Neural progenitor cell (in vitro differentiated cells): ENCODE results near the gene NOX3. TPM values are rescaled to one million over a fixed set of nuclear protein-coding genes. Genes with fewer than 3 reads are reported as not detected.
"Not testable (repeated sequence)": the region's sequence is repeated elsewhere in the genome, so short reads cannot be mapped to it uniquely, and the experiment has no call there.

Source experiments
- DNase-seq: peaks from one replicate; pipeline ENCODE4 v3.0.0-alpha.2; 2016; ENCODE audit warnings: low spot score
- H2AFZ ChIP-seq: fragments of 200-600 bp; sonication (generic); replicated peaks from 2 replicates; pipeline ENCODE4 v1.6.1; 2016; ENCODE audit warnings: antibody characterized with exemption
- H3F3A ChIP-seq: fragments of 200-600 bp; sonication (generic); 2 replicates; pipeline ENCODE4 v1.6.1; 2016; ENCODE audit warnings: antibody characterized with exemption, low read depth
- H3K27ac ChIP-seq: fragments of 200-600 bp; sonication (generic); 2 replicates; pipeline ENCODE4 v1.5.1; 2016; ENCODE audit warnings: mild to moderate bottlenecking
- H3K27me3 ChIP-seq: fragments of 200-600 bp; sonication (generic); 2 replicates; pipeline ENCODE4 v1.6.1; 2016; ENCODE audit warnings: mild to moderate bottlenecking, moderate library complexity
- H3K36me3 ChIP-seq: fragments of 200-600 bp; sonication (generic); 2 replicates; pipeline ENCODE4 v1.5.1; 2016
- H3K4me1 ChIP-seq: fragments of 200-600 bp; sonication (generic); 2 replicates; pipeline ENCODE4 v1.6.1; 2016; ENCODE audit warnings: mixed run types
- H3K4me2 ChIP-seq: fragments of 200-600 bp; sonication (generic); 2 replicates; pipeline ENCODE4 v1.6.1; 2016
- H3K4me3 ChIP-seq: fragments of 200-600 bp; sonication (generic); 2 replicates; pipeline ENCODE4 v1.5.1; 2016
- H3K79me2 ChIP-seq: fragments of 200-600 bp; sonication (generic); 2 replicates; pipeline ENCODE4 v1.6.1; 2016; ENCODE audit warnings: low read depth
- H3K9ac ChIP-seq: fragments of 200-600 bp; sonication (generic); 2 replicates; pipeline ENCODE4 v1.6.1; 2016
- H3K9me3 ChIP-seq: fragments of 200-600 bp; sonication (generic); 2 replicates; pipeline ENCODE4 v1.5.1; 2016; ENCODE audit warnings: low read depth
- H4K20me1 ChIP-seq: fragments of 200-600 bp; sonication (generic); 2 replicates; pipeline ENCODE4 v1.6.1; 2016; ENCODE audit warnings: low read depth
- H3K27ac Mint-ChIP-seq: 3 replicates; pipeline ENCODE4 v1.8.0; 2021; ENCODE audit warnings: mixed read lengths
- H3K27me3 Mint-ChIP-seq: 2 replicates; pipeline ENCODE4 v1.8.0; 2022; ENCODE audit warnings: low read depth, mild to moderate bottlenecking, inconsistent platforms, moderate library complexity, mixed read lengths; ENCODE audit not compliant: insufficient read depth
- H3K36me3 Mint-ChIP-seq: 3 replicates; pipeline ENCODE4 v1.8.0; 2021; ENCODE audit warnings: mixed read lengths
- H3K4me1 Mint-ChIP-seq: 3 replicates; pipeline ENCODE4 v1.8.0; 2021; ENCODE audit warnings: mixed read lengths
- H3K4me3 Mint-ChIP-seq: 3 replicates; pipeline ENCODE4 v1.8.0; 2021; ENCODE audit warnings: mild to moderate bottlenecking, moderate library complexity, mixed read lengths
- H3K9me3 Mint-ChIP-seq: 3 replicates; pipeline ENCODE4 v1.8.0; 2020; ENCODE audit warnings: mixed read lengths
- EZH2 ChIP-seq: fragments of 200-600 bp; sonication (generic); IDR thresholded peaks from 2 replicates; pipeline ENCODE4 v1.6.1; 2017; ENCODE audit warnings: antibody characterized with exemption, mild to moderate bottlenecking, moderate library complexity
- EZH2phosphoT487 ChIP-seq: fragments of 200-600 bp; sonication (generic); IDR thresholded peaks from 2 replicates; pipeline ENCODE4 v1.6.1; 2017; ENCODE audit warnings: antibody characterized with exemption
- total RNA-seq: library from RNA; depleted of rRNA; stranded (reverse); fragments of >200 nt; gene quantifications from 2 replicates; pipeline ENCODE4 v1.2.3, GENCODE V29; 2015; ENCODE audit warnings: low replicate concordance
- TF ChIP-seq, protein P1 (sequence below): fragments of 200-600 bp; sonication (generic); IDR thresholded peaks from 2 replicates; pipeline ENCODE4 v1.5.1; 2017; ENCODE audit warnings: antibody characterized with exemption, mild to moderate bottlenecking

Gene NOX3
- total RNA-seq, 1 donor from 2014 or later = not detected

DNA sequence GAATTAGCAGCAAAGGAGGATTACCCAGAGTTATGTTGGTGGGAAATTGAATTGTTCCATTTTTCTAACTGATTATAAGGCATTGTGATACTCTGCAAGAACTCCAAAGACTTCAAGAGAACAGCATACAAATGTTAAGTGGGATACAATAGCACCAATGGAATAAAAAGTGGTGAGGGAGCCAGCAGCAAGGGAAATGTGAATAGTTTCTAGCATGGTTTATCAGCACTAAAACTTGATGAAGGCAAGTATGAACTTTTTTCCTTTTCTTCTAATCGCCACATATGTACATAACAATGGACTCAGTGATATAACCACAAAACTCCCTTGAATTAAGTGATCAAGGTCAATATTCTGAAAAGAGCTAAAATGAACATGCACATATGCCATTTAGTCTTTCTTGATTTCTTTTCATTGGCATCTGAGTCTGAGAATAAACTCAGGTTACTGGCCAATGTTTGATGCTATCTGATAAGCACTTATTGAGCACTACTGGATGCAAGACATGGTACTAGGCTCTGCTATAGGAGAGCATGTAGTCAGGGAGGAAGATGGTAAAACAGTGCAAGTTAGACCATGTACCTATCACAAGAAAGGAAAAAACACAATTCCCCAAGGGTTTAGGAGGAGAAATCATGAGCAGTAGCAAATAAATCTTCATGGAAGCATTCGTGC is 36.6 kb upstream of the NOX3 start:
- Histone ChIP-seq H3K79me2 (no peaks in the 10 kb centered on the region), H3K4me3 (no peak overlapping the region), H3K27ac (no peak overlapping the region), H3K4me1 (no peaks in the 10 kb centered on the region), H3K9ac (no peak overlapping the region), H4K20me1 (no peaks in the 10 kb centered on the region), H3K9me3 (no peaks in the 10 kb centered on the region), H3K36me3 (no peaks in the 10 kb centered on the region), H2AFZ (no peak overlapping the region), H3K27me3 (no peaks in the 10 kb centered on the region), H3F3A (no peaks in the 10 kb centered on the region), H3K4me2 (no peak overlapping the region)
- Mint-ChIP-seq H3K27me3 (peaks cover 3% of the 10 kb centered on the region), H3K4me3 (no peak overlapping the region), H3K36me3 (peaks cover 3% of the 10 kb centered on the region), H3K4me1 (no peaks in the 10 kb centered on the region), H3K9me3 (peaks cover 5% of the 10 kb centered on the region), H3K27ac (no peak overlapping the region)
- TF ChIP-seq, protein P1, sequence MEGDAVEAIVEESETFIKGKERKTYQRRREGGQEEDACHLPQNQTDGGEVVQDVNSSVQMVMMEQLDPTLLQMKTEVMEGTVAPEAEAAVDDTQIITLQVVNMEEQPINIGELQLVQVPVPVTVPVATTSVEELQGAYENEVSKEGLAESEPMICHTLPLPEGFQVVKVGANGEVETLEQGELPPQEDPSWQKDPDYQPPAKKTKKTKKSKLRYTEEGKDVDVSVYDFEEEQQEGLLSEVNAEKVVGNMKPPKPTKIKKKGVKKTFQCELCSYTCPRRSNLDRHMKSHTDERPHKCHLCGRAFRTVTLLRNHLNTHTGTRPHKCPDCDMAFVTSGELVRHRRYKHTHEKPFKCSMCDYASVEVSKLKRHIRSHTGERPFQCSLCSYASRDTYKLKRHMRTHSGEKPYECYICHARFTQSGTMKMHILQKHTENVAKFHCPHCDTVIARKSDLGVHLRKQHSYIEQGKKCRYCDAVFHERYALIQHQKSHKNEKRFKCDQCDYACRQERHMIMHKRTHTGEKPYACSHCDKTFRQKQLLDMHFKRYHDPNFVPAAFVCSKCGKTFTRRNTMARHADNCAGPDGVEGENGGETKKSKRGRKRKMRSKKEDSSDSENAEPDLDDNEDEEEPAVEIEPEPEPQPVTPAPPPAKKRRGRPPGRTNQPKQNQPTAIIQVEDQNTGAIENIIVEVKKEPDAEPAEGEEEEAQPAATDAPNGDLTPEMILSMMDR = no peak
- no peak for TF ChIP-seq EZH2phosphoT487
- TF ChIP-seq EZH2 = no peak
- no peak for DNase-seq

DNA sequence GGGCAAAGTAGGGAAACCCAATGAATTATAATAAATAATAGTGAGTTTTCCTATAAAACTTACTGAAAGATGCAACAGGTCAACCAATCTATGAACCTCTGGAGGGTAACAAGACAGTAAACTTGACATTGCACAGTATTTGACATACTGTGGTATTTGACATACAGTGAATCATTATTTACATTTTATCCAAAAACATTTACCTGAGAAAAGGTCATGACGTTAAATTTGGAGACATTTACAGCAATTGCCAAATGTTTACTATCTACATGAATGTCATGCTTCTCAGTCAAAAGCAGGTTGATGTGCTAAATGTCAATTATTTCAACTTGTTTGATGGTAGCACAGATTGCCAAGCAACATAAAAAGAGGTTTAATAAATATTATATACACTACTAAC is 35.8 kb upstream of the NOX3 start:
- peaks cover 3% of the 10 kb centered on the region for H3K36me3 Mint-ChIP-seq
- H3F3A ChIP-seq = no peaks in the 10 kb centered on the region

DNA sequence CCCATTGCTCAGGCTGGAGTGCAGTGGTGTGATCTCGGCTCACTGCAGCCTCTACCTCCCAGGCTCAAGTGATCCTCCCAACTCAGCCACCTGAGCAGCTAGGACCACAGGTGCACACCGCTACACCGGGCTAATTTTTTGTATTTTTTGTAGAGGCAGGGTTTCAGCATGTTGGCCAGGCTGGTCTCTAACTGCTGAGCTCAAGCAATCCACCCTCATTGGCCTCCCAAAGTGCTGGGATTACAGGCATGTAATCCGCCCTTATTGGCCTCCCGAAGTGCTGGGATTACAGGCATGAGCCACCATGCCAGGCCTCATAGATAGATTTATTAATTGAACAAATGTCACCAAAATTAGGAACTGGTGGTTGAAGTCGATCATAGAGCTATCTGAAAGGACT is 32.6 kb upstream of the NOX3 start:
- not testable (repeated sequence) for H3K4me3 ChIP-seq, H3K27ac Mint-ChIP-seq, H3K9ac ChIP-seq, H3K79me2 ChIP-seq, H3K4me1 ChIP-seq, H3K9me3 ChIP-seq, H3K27me3 ChIP-seq, H3K4me1 Mint-ChIP-seq, H3F3A ChIP-seq, H3K4me2 ChIP-seq, H3K4me3 Mint-ChIP-seq, H3K36me3 ChIP-seq, H3K27me3 Mint-ChIP-seq, H3K27ac ChIP-seq, H2AFZ ChIP-seq, H4K20me1 ChIP-seq, H3K36me3 Mint-ChIP-seq, H3K9me3 Mint-ChIP-seq, DNase-seq

More for the DNA sequence above, 35.8 kb upstream of the NOX3 start:
- Histone ChIP-seq H3K27me3 (no peaks in the 10 kb centered on the region), H3K4me3 (no peak overlapping the region), H3K4me2 (no peak overlapping the region), H4K20me1 (no peaks in the 10 kb centered on the region), H3K36me3 (no peaks in the 10 kb centered on the region), H3K9me3 (no peaks in the 10 kb centered on the region), H2AFZ (no peak overlapping the region), H3K79me2 (no peaks in the 10 kb centered on the region), H3K4me1 (no peaks in the 10 kb centered on the region), H3K27ac (no peak overlapping the region), H3K9ac (no peak overlapping the region)
- TF ChIP-seq EZH2 (no peak), EZH2phosphoT487 (no peak)
- TF ChIP-seq, protein P1 = no peak
- no peaks in the 10 kb centered on the region for H3K27me3 Mint-ChIP-seq
- H3K4me1 Mint-ChIP-seq = no peaks in the 10 kb centered on the region
- H3K4me3 Mint-ChIP-seq = no peak overlapping the region
- peaks cover 5% of the 10 kb centered on the region for H3K9me3 Mint-ChIP-seq
- no peak for DNase-seq
- no peak overlapping the region for H3K27ac Mint-ChIP-seq

DNA sequence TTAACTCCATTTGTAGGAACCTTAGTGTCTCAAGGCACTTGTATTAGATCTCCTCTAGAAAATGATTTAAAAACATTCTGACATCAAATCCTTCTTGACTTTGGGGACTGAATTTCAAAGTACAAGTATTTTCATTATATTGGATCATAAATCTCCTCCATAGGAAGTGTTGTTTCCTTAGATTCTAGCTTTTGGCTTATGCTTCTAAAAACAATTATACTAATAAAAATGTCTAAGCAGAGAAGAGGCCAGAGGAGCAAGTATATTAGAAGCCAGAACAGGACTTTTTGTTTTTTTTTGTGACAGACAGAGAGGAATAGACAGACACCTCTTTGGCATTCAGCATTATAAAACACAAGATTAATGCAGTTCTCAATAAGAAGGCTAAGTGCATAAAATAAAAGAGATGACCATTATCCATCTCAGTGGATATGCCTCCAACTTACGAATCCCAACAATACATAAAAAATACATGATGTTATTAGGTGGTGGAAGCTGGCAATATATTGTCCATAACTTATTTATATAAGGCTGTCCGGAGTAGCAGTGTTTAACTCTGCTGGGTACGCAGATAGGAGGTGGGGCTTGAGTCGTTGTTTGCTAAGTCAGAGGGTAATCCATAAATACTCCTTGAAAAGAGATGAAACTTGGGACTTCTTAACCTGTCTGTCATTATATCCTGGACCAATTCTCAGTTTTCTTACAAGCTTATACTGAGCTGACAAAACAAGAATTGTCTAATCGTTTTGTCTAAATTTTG is 31.9 kb upstream of the NOX3 start:
- Histone ChIP-seq H3K4me1 (no peaks in the 10 kb centered on the region), H2AFZ (no peak overlapping the region), H3K27me3 (no peaks in the 10 kb centered on the region), H3K9me3 (no peaks in the 10 kb centered on the region), H3K36me3 (no peaks in the 10 kb centered on the region), H3F3A (no peaks in the 10 kb centered on the region), H3K4me3 (no peak overlapping the region), H3K4me2 (no peak overlapping the region), H3K9ac (no peak overlapping the region), H4K20me1 (no peaks in the 10 kb centered on the region), H3K79me2 (no peaks in the 10 kb centered on the region), H3K27ac (no peak overlapping the region)
- Mint-ChIP-seq H3K27me3 (no peaks in the 10 kb centered on the region), H3K36me3 (peaks cover 2% of the 10 kb centered on the region), H3K4me1 (no peaks in the 10 kb centered on the region), H3K27ac (no peak overlapping the region), H3K9me3 (peaks cover 3% of the 10 kb centered on the region), H3K4me3 (no peak overlapping the region)
- no peak for TF ChIP-seq EZH2
- TF ChIP-seq, protein P1 = no peak
- TF ChIP-seq EZH2phosphoT487 = no peak
- no peak for DNase-seq
